Fibroblast of the aortic adventitia (primary cell): ENCODE measurements around the gene RGL4. TPM values are rescaled to one million over a fixed set of nuclear protein-coding genes. Genes with fewer than 3 reads are reported as not detected.

ENCODE experiments used
- DNase-seq: peaks from one replicate; pipeline ENCODE4 v3.0.0-alpha.2; 2010; ENCODE audit warnings: low read depth
- H3K4me3 ChIP-seq: 2 replicates; pipeline ENCODE4 v1.5.1; 2011; ENCODE audit warnings: low read depth, mild to moderate bottlenecking, control low read depth, low read length, moderate library complexity
- CTCF ChIP-seq: IDR thresholded peaks from 2 replicates; pipeline ENCODE4 v1.5.1; 2011; ENCODE audit warnings: mild to moderate bottlenecking, low read length, control low read depth, inconsistent platforms; ENCODE audit not compliant: insufficient read depth
- total RNA-seq: library from RNA; depleted of rRNA; stranded (reverse); fragments of >200 nt; gene quantifications from 2 replicates; pipeline ENCODE4 v1.2.3, GENCODE V29; 2012; ENCODE audit warnings: low replicate concordance

RGL4 gene
- total RNA-seq, 1 donor, result not detected

- no peak for TF ChIP-seq CTCF
- no peak for DNase-seq
These were observed 7.3 kb upstream of the RGL4 start for GRCh38 chr22:23683545-23683944.

GRCh38 chr22:23684026-23684425 is 6.8 kb upstream of the RGL4 start:
- peak; percentile 25 for DNase-seq
- H3K4me3 ChIP-seq, result no peak overlapping the region
- no peak for TF ChIP-seq CTCF

More at GRCh38 chr22:23683545-23683944, 7.3 kb upstream of the RGL4 start:
- no peak overlapping the region for H3K4me3 ChIP-seq

- peak; percentile 80 for DNase-seq
- no peak for TF ChIP-seq CTCF
- no peak overlapping the region for H3K4me3 ChIP-seq
These were observed 6.2 kb upstream of the RGL4 start for GRCh38 chr22:23684561-23685031.

GRCh38 chr22:23685205-23685784 is 5.5 kb upstream of the RGL4 start:
- TF ChIP-seq CTCF, result no peak
- no peak overlapping the region for H3K4me3 ChIP-seq
- peak; percentile 18 for DNase-seq

GRCh38 chr22:23686416-23687024 is 4.3 kb upstream of the RGL4 start:
- H3K4me3 ChIP-seq, result no peak overlapping the region
- no peak for DNase-seq
- no peak for TF ChIP-seq CTCF

GRCh38 chr22:23688121-23688520 is 2.7 kb upstream of the RGL4 start:
- DNase-seq, result no peak
- no peak overlapping the region for H3K4me3 ChIP-seq
- no peak for TF ChIP-seq CTCF
